ENCODE measurements around the gene RGS19.

RGS19 gene

DNA sequence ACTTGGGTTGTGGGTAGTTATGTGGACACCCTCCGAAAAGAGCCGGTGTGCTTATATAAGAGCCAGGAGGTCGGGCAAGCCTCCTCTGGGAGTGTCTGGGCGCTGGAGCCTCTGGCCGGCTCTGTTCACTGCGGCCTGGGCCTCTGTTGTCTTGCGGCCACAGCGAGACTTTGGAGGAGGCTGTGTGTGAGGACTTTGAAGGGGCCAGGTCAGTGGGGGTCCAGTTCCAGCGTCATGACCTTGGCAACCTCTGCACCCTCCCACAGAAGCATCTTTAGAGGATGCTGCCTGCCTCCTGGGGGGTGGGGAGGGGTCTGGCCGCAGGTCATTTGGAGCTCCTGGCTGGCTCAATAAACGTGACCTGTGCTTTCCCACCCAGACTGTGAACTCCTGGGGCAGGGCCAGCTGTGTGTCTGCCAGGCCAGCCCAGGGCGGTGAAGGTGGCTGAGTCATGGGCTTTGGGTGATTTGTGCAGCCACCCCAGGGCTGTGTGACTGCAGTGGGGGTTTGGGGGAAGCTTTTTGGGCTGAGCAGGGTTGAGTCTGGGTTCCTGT is 15.1 kb downstream of the RGS19 start:
- DNase-seq (ENCODE audit: low read depth in 2 of 2): no peak

DNA sequence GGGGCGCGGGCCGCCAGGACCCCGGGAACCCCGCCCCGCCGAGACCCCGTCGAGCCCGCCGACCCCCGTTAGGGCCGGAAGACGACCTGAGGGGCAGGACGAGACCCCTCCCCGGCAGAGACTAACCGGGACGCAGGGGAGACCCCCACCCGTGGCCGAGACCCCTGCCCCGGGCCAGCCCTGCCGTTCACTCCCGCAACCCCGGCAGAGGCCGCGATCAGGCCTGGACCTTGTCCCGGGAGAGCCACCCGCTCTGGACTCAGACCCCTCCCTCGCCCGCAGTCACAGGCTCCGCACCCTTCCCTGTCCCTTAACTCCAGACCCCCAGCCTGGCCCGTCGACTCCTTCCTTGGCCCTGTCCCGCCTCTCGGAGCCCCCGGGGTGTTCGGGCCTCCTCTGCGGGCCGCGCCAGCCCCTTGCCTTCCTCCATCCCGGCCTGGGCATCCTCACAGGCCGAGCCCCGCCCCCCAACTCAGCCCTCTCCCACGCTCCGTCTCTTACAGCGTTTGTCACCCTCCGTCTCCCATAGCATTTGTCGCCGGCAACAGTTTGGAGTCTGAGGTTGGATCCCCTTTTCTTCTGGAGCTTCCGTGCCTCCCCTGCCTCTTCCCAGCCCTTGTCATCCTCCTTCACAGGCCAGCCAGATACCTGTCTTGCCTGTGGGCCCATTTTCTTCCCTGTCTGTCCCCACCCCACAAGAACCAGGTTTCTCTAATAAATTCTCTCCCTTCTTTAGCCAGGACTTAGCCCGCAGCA is 15.8 kb downstream of the RGS19 start:
- DNase-seq (ENCODE audit: low read depth in 2 of 2): no peak

DNA sequence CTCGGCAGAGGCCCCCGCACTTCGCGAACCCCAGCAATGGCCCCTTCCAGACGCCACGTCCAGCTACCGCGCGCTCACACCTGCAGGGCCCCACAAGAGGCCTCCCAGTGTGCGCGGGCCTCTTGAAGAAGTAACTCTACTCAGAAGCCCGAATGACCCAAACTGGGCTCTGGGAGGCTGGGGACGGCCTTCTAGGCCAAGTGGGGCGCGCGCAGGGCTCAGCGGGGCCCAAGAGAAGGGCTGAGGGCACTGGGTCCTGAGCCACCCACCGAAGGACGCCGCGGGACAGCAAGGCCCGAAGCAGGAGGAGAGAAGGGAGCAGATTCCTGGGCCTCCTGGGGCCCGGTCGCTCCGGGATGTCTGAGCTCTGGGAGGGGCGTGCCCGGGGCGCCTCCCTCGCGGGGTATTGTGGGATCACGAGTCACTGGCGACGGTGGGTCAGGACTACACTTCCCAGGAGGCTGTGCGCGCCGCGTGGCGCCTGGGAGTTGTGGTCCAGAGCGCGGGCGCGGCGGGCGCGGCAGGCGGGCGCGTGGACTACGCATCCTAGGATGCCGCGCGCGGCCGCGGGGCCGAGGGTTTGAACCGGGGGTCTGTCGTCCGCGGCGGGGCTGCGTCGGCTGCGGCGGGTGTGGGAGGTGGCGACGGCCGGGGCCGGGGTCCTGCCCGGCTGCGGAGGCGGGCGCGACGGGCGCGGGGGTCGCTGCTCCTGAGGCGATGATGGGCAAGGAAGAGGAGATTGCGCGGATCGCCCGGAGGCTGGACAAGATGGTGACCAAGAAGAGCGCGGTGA is 16.5 kb downstream of the RGS19 start, which contains the start of gene TCEA2:
TSS of gene TCEA2 (plus strand) at position 603 of the 793 bp plus-strand sequence. CDS start at position 718, 115 bp downstream.
- DNase-seq (ENCODE audit: low read depth in 2 of 2): peak; percentile 91 to 94

DNA sequence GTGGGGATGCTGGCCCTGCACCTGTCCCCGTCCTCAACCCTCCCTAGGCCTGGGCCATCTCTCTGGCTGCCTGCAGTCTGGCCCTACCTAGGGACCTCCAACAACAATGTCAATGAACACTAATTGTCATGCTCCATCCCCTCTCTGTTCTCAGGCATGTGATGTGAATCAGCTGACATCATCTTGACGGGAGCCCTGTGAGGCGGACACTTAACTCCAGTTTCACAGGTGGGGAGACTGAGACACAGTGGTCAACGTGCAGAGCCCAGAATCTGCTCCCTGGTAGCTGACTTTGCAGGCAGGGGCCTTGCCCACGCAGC is 17.1 kb downstream of the RGS19 start:
- no peak for DNase-seq (ENCODE audit: low read depth in 2 of 2)

GRCh38 chr20:64058536-64058935 is 20.8 kb downstream of the RGS19 start:
- DNase-seq (ENCODE audit: low read depth in 2 of 2): no peak

- peak; percentile 82 to 88 for DNase-seq (ENCODE audit: low read depth in 2 of 2)
Measured at GRCh38 chr20:64057628-64058498, 21.5 kb downstream of the RGS19 start.

DNA sequence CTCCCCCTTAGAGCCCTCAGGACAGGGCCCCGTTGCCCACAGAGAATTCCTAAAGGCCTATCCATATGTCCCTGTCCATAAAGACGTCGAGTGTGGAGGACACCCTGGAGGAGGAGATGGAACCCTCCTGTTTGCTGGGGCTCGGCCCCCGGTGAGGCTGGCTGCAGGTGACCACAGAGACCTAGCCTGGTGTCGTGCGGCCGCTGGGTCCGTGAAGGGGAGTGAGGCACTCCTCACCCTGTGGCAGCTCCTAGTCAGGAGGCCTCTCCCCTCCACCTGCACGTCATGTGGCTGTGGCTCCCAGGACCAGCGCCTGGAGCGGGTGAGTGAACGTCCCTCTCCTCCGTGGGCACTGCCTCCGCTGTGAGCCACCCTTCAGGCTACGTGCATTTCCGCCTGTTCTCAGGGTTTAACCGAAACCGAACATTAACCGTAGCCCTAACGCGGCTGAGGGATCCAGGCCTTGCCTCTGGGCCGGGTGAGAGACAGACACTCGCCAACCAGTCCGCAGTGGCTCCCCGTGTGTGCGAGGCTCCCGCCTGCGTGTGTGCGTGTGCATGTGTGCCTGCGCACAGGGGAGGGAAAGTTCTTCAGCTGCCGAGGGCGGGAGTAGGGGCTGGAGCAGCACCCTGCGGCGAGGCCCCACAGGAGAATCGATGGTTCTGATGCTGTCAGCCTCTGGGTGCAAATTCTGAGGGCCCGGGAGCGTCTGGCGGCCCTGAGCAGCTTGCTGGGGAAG is 22.3 kb downstream of the RGS19 start:
- DNase-seq (ENCODE audit: low read depth in 2 of 2): no peak

GRCh38 chr20:64056639-64056888 is 22.8 kb downstream of the RGS19 start:
- no peak for DNase-seq (ENCODE audit: low read depth in 2 of 2)

DNA sequence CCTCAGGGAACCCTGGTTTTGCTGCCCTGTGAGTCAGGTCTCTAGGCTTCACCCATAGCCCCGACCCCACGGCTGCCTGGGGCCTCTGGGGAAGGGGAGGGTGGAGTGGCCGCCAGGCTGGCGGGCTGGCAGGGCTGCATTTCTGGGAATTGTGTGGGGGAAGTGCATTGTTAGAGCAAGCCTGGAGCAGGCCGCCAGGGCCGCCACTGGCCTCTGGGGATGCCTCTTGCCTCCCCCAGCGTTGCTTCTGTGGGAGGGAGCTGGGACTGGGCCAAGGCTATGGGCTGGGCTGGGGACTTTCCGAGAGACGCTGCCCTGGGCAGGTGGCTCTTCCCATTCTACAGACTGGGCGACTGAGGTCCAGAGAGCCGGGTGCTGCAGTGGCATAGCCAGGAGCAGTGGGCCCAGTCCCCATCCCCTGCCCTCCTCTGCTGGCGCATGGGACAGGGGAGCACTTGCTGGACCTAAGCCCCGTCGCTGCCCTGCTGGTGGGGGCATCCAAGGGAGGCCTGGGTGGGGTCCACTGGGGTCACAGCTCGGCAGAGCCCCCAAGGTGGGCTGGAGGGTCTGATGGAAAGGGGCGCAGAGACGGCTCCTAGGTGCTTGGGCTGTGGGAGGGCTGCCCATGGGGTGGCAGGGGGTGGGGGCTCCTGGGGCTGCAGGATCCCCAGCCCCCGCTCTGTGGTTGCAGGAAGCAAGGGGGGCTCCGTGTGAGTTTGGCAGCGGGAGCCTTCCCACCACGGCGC is 23.3 kb downstream of the RGS19 start:
- no peak for DNase-seq (ENCODE audit: low read depth in 2 of 2)

DNA sequence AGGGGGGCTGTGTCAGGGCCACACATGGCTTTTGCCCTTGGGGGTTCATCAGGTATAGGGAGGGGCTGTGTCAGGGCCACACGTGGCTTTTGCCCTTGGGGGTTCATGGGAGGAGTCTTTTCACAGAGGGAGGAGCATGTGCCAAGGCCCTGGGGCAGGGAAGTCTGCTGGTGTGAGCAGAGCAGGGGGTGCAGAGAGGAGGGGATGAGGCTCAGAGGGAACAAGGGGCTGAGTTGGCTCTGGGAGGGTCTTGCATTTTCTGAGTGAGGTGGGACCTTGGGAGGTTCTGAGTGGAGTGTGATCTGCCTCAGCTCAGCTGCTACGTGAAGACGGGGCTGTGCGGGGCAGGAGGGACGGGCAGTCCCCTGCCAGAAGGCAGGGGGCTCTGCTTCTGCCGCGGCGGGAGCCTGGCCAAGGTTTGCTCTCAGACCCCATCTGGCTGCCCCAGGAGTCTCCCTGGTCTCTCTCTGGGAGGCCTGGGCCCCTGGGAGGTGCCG is 23.9 kb downstream of the RGS19 start:
- DNase-seq (ENCODE audit: low read depth in 2 of 2): no peak

DNA sequence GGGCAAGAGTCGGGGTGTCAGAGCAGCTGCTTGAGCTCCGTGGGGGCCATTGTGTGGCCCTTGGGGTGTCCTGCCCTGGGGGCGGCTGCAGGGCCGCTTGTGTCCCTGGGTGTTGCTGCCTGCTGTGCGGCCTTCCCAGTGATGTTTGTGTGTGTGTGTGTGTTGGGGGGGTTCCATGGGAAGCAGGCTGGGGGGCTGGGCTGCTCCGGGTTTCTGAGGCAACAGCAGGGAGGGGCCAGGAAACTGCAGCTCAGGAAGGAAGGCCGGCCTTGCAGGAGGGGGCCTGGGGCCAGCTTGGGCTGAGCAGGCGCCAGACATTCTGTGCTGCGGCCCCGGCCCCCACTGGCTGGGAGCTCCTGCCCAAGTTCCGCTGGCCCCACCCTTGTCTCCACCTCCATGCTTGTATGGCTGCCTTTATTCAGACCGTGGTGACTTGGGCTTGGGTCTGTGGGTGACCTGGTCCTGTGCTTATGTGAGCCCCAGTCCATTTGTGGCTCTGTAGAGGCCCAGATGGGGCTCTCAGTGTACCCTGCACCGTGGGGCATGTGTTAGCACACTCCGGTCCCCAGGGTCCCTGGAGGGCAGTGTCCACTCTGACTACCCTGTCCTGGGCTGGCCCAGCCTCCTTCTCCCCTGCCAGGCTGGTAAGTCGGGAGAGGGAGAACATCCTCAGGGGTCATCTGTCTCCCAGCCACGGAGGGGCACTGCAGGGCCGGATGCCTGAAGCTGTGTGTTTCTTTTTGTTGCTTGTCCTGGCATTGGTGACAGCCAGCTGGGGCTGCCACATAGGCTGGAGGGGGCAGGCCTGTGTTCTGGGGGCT is 25.3 kb downstream of the RGS19 start:
- no peak for DNase-seq (ENCODE audit: low read depth in 2 of 2)

- no peak for DNase-seq (ENCODE audit: low read depth in 2 of 2)
Measured at GRCh38 chr20:64052987-64053840, 26.1 kb downstream of the RGS19 start.

DNA sequence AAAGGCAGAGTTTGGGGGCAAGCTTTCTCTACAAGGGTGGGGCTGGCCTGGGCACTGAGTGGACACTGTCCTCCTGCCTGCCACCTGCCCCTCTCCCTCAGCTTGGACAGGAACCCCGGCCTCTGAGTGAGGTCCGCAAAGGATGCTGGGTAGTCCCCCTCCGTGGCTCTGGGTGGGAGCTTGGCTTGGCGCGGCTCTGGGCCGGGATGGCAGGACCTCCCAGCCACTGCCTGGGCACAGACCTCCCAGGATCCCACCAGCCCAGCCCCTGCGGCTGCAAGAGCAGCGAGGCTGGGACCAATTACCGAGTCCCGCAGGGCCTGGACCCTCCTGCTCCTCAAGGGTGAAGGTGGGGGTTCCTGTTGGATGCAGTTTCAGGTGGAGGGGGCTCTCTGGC is 27.0 kb downstream of the RGS19 start:
- no peak for DNase-seq (ENCODE audit: low read depth in 2 of 2)

DNA sequence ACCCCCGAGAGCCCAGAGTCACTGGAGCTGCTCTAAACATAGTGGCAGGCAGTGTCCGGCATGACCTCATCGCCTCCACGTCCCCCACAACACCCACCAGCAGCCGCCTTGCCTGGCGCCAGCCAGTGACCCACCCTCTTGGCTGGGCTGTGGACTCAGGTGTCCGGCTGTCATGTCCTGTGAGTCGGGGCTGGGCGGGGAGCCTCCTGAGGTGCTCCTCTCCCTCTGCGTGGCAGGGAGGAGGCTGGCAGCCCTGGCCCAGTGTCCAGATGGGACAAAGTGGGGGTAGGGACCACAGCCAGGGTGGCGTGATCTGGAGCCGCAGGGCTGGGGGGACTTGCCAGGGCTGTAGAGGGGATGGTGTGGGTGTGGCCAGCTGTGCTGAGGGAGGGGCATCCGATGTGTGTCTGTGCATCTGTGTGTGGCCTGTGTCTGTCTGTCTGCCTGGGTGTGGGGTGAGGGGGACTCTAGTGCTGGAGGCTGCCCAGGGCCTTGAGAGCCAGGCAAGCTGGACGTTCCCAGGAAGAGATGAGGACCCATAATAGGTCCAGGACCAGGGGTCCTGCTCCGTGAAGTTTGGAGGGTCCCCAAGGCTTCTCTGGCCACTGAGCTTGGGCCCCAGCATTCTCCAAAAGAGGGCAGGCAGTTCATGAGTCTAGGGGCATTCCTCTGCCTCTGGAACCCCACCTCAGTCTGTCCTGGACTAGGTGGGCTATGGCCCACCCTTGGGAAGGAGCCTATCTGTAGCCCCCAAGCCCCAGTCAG is 27.6 kb downstream of the RGS19 start:
- DNase-seq (ENCODE audit: low read depth in 2 of 2): no peak

- DNase-seq (ENCODE audit: low read depth in 2 of 2): no peak
Measured at GRCh38 chr20:64051033-64051452, 28.3 kb downstream of the RGS19 start.

- no peak for DNase-seq (ENCODE audit: low read depth in 2 of 2)
Measured at GRCh38 chr20:64050261-64051032, 28.9 kb downstream of the RGS19 start.

GRCh38 chr20:64049878-64050260 is 29.4 kb downstream of the RGS19 start:
- DNase-seq (ENCODE audit: low read depth in 2 of 2): no peak

Measured in activated CD4-positive, alpha-beta T cell treated with anti-CD3 and anti-CD28 coated beads for 24 hours (primary cell).